SK-N-MC (cell line): Measurements from ENCODE around the gene TRIM33.
"Not testable (repeated sequence)": the region's sequence is repeated elsewhere in the genome, so short reads cannot be mapped to it uniquely, and the experiment has no call there.

Experiments used
- DNase-seq: peaks from one replicate; pipeline ENCODE4 v3.0.0-alpha.2; 2011; ENCODE audit warnings: low read depth, low spot score
- H3K27ac ChIP-seq: fragments of 200-600 bp; sonication (generic); 2 replicates; pipeline ENCODE4 v1.5.1; 2016; ENCODE audit warnings: mixed run types
- H3K36me3 ChIP-seq: fragments of 200-600 bp; sonication (generic); 2 replicates; pipeline ENCODE4 v1.6.1; 2017; ENCODE audit warnings: antibody characterized with exemption, low read length, mixed read lengths; ENCODE audit not compliant: insufficient read depth
- H3K4me3 ChIP-seq: fragments of 200-600 bp; sonication (generic); 2 replicates; pipeline ENCODE4 v1.5.1; 2016
- H3K9ac ChIP-seq: fragments of 200-600 bp; sonication (generic); 2 replicates; pipeline ENCODE4 v1.8.0; 2017; ENCODE audit warnings: mixed run types, mixed read lengths; ENCODE audit not compliant: insufficient read length
- H3K9me3 ChIP-seq: fragments of 200-600 bp; sonication (generic); 2 replicates; pipeline ENCODE4 v1.6.1; 2017; ENCODE audit warnings: low read depth, mild to moderate bottlenecking, antibody characterized with exemption, low read length, moderate library complexity, mixed read lengths
- EZH2 ChIP-seq: fragments of 200-600 bp; sonication (generic); IDR thresholded peaks from one replicate; pipeline ENCODE4 v1.6.1; 2017; ENCODE audit warnings: antibody characterized with exemption
- FOXP2 ChIP-seq: optimal IDR thresholded peaks from 2 replicates; pipeline ENCODE3; 2011; ENCODE audit warnings: mild to moderate bottlenecking, moderate library complexity; ENCODE audit not compliant: insufficient read depth; ENCODE audit errors: extremely low read length, control extremely low read depth
- POLR2AphosphoS5 ChIP-seq: IDR thresholded peaks from 2 replicates; pipeline ENCODE4 v1.6.1; 2012; ENCODE audit warnings: mild to moderate bottlenecking, low read depth, low read length, borderline replicate concordance

The TRIM33 gene

DNA sequence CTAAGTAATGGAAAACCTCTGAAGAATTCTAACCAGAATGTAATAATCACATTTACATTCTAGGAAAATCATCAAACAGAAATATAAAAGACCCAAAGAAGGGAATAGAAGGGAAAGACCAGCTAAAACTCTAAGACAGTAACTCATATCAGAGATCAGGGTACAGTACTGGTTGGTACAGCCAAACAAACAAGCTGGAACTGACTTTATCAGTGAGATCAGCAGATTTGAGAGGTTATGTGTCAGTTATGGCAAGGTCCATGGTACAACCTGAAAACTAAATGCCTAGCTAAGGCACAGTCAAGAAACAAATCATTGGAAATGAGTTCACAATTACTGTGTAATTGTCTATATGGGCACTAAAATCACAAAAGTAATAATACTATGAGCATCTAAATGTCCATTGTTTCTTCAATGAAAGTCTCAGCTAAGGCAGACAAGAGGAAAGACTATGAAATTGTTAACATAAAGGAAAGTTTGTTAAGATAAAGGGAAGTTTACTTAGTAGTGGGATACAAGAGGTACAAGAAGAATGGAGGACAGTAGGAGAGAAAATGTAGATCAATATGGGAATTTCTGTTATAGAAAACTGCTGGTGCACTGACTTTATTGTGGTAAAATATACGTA is 75.8 kb downstream of the TRIM33 start:
- Histone ChIP-seq H3K9me3 (no peaks in the 10 kb centered on the region), H3K4me3 (no peak overlapping the region), H3K36me3 (peaks cover 22% of the 10 kb centered on the region), H3K27ac (peak overlapping the region; percentile 39), H3K9ac (no peak overlapping the region)
- TF ChIP-seq FOXP2 (no peak), EZH2 (no peak), POLR2AphosphoS5 (no peak)
- no peak for DNase-seq

DNA sequence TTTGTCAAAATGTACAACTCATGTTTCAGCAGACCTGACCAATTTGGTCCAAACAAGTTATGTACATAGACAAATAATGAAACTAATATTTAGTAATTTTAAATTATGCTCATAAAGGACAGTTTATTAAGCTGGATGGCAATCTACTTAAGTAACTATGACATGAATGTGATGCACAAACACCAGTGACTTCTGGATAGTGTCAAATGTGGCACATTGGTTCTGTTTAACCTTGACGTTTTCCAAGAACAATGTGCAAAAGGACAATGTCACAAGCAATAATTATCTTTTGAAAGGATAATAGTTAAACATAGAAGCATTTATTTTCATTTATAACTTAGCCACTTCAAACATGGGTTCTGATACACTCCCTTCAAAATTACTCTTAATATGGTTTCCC is 80.0 kb downstream of the TRIM33 start:
- DNase-seq = no peak
- Histone ChIP-seq H3K27ac (peak overlapping the region; percentile 63), H3K36me3 (peaks cover 35% of the 10 kb centered on the region)

GRCh38 chr1:114428083-114428754 is 82.8 kb downstream of the TRIM33 start:
- H3K9ac ChIP-seq = peak overlapping the region; percentile 25
- peak; percentile 20 for DNase-seq
- H3K36me3 ChIP-seq = peaks cover 54% of the 10 kb centered on the region
- TF ChIP-seq EZH2 (no peak), POLR2AphosphoS5 (no peak), FOXP2 (no peak)
- no peak overlapping the region for H3K4me3 ChIP-seq
- peak overlapping the region; percentile 52 for H3K27ac ChIP-seq
- no peaks in the 10 kb centered on the region for H3K9me3 ChIP-seq

More for the DNA sequence above, 80.0 kb downstream of the TRIM33 start:
- no peak overlapping the region for H3K9ac ChIP-seq
- TF ChIP-seq EZH2 (no peak), POLR2AphosphoS5 (no peak)
- H3K4me3 ChIP-seq = no peak overlapping the region
- no peaks in the 10 kb centered on the region for H3K9me3 ChIP-seq

DNA sequence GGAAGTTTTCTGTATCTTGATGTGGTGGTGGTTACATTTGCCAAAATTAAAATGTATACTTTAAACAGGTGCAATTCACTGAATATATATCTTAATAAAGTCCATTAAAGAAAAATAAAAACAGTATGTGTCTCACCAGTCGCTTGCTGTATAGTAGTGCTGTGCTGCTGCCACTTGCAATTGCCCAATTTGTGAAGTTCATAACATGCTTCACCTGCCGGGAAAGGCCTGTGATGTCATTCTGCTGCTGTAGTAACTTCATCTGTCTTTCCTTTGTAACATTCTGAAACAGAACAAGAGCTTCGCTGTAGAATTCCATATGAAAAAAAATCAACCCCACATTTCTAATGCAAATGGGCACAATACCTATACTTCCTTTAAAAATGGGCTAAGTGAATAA is 83.4 kb downstream of the TRIM33 start:
- Histone ChIP-seq H3K36me3 (peaks cover 57% of the 10 kb centered on the region), H3K27ac (peak overlapping the region; percentile 48), H3K9me3 (no peaks in the 10 kb centered on the region), H3K9ac (peak overlapping the region; percentile 25), H3K4me3 (no peak overlapping the region)
- TF ChIP-seq POLR2AphosphoS5 = no peak
- TF ChIP-seq EZH2 = no peak
- no peak for TF ChIP-seq FOXP2
- no peak for DNase-seq

GRCh38 chr1:114423455-114423854 is 87.5 kb downstream of the TRIM33 start:
- no peak for TF ChIP-seq FOXP2
- no peak for TF ChIP-seq POLR2AphosphoS5
- no peak for TF ChIP-seq EZH2
- no peak overlapping the region for H3K4me3 ChIP-seq
- no peak overlapping the region for H3K9ac ChIP-seq
- H3K36me3 ChIP-seq = peaks cover 87% of the 10 kb centered on the region
- H3K9me3 ChIP-seq = no peaks in the 10 kb centered on the region
- H3K27ac ChIP-seq = no peak overlapping the region
- DNase-seq = no peak

DNA sequence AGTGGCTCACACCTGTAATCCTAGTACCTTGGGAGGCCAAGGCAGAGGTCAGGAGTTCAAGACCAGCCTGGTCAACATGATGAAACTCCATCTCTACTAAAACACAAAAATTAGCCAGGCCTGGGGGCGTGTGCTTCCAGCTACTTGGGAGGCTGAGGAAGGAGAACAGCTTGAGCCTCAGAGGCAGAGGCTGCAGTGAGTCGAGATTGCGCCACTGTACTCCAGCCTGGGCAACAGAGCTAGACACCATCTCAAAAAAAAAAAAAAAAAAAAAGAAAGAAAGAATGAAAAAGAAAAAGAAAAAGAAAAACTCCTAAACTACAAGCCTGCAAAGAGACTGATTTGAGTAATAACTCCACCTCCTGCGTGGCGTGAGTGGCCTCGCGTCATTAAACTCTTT is 92.1 kb downstream of the TRIM33 start:
- H3K9me3 ChIP-seq, H3K27ac ChIP-seq, H3K9ac ChIP-seq, H3K4me3 ChIP-seq, DNase-seq: not testable (repeated sequence)
- peaks cover 78% of the 10 kb centered on the region for H3K36me3 ChIP-seq

GRCh38 chr1:114397601-114398000 is 113.4 kb downstream of the TRIM33 start:
- H3K36me3 ChIP-seq = peaks cover 68% of the 10 kb centered on the region
- no peak overlapping the region for H3K27ac ChIP-seq
- no peak overlapping the region for H3K4me3 ChIP-seq
- H3K9ac ChIP-seq = no peak overlapping the region
- H3K9me3 ChIP-seq = no peaks in the 10 kb centered on the region
- TF ChIP-seq FOXP2 (no peak), POLR2AphosphoS5 (no peak), EZH2 (no peak)
- no peak for DNase-seq

DNA sequence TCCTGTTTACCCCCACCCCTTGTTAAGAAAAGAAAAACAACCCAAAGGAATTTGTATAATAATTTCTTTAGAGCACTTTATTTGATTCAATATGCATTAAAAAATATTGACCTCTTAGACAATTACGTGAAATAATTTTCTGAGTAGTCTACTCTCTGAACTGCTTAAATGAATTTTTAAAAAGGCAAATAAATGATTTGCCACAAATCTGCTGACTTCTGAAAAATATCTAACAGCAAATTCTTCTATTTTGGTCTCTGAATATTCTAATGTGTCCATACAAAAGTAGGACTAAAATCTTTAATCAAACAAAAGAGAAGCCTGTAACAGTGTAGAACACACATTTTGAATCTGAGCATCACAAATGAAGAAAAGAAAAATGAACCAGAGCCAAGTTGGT is 115.1 kb downstream of the TRIM33 start:
- H3K9ac ChIP-seq = no peak overlapping the region
- H3K36me3 ChIP-seq = peaks cover 76% of the 10 kb centered on the region
- H3K4me3 ChIP-seq = no peak overlapping the region
- DNase-seq = no peak
- no peak overlapping the region for H3K27ac ChIP-seq
- no peaks in the 10 kb centered on the region for H3K9me3 ChIP-seq
- TF ChIP-seq EZH2 = no peak
- no peak for TF ChIP-seq FOXP2
- TF ChIP-seq POLR2AphosphoS5 = no peak

DNA sequence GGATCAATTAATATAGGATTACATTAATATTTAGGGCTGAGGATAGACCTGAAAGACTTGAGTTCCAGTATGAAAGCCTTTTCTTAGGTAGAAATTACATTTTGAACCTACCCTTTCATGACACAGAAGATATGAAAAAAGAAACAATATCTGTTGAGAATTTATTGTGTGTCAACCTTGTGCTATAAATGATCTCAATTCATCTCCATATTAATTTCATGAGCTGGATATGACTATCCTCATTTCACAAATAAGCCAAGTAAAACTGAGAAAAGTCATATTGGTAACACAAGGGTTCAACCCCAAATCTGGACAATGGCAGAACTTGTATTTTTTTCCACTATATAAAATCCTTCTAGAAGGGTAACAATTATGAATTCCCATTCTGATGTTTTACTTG is 120.0 kb downstream of the TRIM33 start:
- Histone ChIP-seq H3K9ac (no peak overlapping the region), H3K27ac (no peak overlapping the region), H3K36me3 (peaks cover 60% of the 10 kb centered on the region)

DNA sequence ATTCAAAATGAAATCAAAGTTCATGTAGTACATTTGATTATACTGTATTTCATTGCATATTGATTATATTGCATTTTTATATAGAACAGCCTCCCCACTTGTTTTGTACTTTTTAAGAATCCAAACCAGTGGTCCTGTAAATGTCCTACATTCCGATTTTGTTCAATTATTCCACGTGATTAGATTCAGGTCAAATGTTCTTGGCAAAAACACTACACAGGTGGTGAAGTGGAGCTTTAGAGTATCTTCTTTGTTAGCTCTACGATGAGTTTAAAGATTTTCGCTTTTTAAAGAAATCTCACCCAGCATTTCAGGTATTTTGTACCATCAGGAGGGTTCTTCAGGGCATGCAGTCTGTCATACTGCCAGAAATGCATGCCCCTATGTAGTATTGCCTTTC is 120.6 kb downstream of the TRIM33 start:
- 0 out of 2 replicates have a peak, but pooled peaks cover under 1% of the 10 kb centered on the region for H3K9me3 ChIP-seq
- H3K36me3 ChIP-seq = peaks cover 56% of the 10 kb centered on the region
- H3K4me3 ChIP-seq = no peak overlapping the region
- no peak for DNase-seq
- H3K27ac ChIP-seq = no peak overlapping the region
- TF ChIP-seq EZH2 (no peak), FOXP2 (no peak), POLR2AphosphoS5 (no peak)
- H3K9ac ChIP-seq = no peak overlapping the region

More for the DNA sequence above, 120.0 kb downstream of the TRIM33 start:
- DNase-seq = no peak
- TF ChIP-seq POLR2AphosphoS5 = no peak
- no peak for TF ChIP-seq FOXP2
- TF ChIP-seq EZH2 = no peak
- no peaks in the 10 kb centered on the region for H3K9me3 ChIP-seq
- no peak overlapping the region for H3K4me3 ChIP-seq
